ENCODE results near the gene RACK1.

- no peak for TF ChIP-seq EZH2 (IDR thresholded peaks at IDR 0.05; ENCODE audit: low read length)
- TF ChIP-seq CTCF (optimal IDR thresholded peaks at IDR 0.05 in 1 of 3, IDR thresholded peaks at IDR 0.05 in 1 of 3, conservative IDR thresholded peaks at IDR 0.05 in 1 of 3; ENCODE audit: extremely low read depth in 1 of 3, insufficient read depth in 2 of 3, low read length in 3 of 3): no peak
These were observed 38.2 kb upstream of the RACK1 start for GRCh38 chr5:181281984-181282316.
